ENCODE results near the gene RPUSD1.
"Not testable (repeated sequence)": the region's sequence is repeated elsewhere in the genome, so short reads cannot be mapped to it uniquely, and the experiment has no call there.

Gene RPUSD1, protein sequence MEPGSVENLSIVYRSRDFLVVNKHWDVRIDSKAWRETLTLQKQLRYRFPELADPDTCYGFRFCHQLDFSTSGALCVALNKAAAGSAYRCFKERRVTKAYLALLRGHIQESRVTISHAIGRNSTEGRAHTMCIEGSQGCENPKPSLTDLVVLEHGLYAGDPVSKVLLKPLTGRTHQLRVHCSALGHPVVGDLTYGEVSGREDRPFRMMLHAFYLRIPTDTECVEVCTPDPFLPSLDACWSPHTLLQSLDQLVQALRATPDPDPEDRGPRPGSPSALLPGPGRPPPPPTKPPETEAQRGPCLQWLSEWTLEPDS

DNA sequence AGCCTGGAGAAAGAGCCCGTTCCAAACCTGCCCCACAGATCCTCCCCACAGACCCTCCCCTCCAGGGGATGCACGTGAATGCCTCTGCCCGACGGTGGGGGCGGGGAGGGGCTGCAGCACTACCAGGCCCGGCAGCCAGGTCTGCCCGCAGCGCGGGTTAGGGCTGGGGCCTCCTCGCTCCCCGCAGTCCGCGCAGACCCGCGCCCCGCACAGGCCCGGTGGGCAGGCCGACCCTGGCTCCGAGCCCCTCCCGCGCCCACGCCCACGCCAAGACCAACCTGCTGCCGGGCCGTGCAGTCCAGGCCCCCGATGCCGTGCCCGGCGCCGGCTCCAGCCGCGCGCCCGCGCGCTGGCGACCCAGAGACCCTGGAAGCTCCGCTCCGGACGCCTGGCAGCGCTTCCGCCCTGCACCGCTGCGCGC, at the start of gene RPUSD1:
RPUSD1 (minus strand) TSS at position 404 of the 421 bp plus-strand sequence. CDS start 644 bp downstream, outside the sequence.
- no peak for DNase-seq (ENCODE audit: low spot score)

DNA sequence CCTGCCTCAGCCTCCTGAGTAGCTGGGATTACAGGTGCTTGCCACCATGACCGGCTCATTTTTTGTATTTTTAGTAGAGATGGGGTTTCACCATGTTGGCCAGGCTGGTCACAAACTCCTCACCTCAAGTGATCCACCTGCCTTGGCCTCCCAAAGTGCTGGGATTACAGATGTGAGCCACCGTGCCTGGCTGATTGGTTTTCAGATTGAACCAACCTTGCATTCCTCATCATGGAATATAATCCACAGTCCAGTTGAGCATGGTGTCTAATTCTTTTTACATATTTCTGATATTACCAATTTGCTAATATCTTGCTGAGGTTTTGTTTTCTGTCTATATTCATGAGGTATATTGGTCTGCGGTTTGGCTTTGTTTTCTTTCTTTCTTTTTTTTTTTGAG, 48.6 kb upstream of the RPUSD1 start:
- DNase-seq (ENCODE audit: low spot score), result not testable (repeated sequence)

DNA sequence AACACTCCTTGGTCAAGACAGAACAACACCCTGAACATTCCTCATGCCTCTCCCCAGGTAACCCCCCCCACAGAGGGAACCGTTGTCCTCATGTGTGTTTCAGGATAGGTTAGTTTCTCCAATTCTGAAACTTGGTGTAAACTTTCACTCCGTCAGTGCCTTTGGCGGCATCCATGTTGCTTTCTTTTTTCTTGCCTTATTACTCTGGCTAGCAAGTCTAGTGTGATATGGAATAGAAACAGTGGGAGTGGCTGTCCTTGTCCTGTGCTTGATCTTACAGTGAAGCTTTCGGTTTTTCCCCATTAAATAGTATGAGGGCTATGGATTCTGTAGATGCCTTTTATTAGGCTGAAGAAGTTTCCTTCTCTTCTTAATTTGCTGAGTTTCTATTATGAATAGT, 48.0 kb upstream of the RPUSD1 start:
- no peak for DNase-seq (ENCODE audit: low spot score)

DNA sequence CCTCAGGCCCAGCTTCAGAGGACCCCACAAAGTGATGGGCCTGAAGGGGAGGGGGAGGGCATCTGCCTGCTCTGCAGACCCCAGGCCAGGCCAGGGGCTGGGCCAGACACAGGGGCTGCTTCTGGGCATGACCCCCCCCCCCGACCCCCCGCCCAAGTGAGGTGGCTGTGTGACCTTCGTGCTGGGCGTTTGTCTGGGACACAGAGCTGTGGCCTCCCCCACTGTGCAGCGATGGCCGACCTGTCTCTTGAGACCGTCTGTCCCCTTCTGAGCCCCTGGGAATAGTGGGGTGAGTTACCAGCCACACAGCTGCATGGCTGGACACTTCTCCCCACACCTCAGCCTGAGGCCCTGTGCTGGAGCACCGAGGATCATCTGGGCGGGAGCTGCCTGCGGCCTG, 47.2 kb upstream of the RPUSD1 start:
- DNase-seq (ENCODE audit: low spot score), result no peak

DNA sequence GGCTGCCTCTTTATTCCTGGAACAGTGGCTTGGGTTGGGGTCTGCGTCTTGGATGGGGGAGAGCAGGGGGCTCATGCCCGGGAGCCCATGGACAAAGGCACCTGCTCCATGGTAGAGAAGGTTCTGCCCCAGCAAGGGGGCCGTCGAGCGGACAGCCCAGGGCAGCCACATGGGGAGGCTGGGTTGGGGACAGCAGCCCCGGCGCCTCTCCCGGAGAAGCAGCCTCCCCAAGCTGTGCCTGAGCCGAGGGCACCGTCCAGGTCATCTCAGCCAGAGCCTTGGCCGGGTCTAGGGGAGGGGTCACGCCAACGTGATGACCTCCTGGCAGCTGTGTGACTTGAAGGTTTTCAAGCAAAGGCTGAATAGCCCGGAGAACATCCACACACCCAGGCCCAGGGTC, 45.2 kb upstream of the RPUSD1 start:
- DNase-seq (ENCODE audit: low spot score), result no peak

DNA sequence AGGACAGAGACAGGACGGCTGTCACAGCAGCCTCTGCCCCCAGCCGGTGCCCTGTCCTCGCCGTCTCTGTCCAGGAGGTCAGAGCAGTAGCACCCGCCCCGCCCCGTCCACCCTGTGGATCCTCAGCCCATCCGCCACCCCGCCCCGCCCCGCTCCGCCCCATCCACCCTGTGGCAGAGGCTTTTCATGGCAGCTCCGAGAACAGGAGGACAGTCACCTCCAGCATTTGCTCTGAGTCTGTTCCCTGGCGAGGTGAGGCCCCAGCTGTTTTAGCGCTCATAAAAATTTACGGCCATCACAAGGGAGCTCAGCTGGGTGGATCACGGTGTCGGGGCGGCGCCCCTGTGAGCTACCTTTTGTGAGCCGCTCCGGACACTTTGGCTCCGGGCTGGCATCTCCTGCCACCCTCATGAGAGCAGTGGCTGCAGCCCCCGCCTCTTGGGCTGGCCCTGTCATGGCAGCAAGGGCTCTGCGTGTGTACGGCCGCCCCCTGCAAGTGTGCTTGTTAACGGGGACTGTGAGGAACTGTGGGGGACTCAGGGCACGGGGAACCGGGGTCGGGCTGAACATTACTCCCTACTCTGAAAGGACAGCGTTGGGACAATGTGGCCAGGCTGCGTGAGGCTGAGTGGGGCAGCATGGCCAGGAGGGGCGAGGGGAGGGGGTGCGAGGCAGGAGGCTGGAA, 44.6 kb upstream of the RPUSD1 start:
- no peak for DNase-seq (ENCODE audit: low spot score)

DNA sequence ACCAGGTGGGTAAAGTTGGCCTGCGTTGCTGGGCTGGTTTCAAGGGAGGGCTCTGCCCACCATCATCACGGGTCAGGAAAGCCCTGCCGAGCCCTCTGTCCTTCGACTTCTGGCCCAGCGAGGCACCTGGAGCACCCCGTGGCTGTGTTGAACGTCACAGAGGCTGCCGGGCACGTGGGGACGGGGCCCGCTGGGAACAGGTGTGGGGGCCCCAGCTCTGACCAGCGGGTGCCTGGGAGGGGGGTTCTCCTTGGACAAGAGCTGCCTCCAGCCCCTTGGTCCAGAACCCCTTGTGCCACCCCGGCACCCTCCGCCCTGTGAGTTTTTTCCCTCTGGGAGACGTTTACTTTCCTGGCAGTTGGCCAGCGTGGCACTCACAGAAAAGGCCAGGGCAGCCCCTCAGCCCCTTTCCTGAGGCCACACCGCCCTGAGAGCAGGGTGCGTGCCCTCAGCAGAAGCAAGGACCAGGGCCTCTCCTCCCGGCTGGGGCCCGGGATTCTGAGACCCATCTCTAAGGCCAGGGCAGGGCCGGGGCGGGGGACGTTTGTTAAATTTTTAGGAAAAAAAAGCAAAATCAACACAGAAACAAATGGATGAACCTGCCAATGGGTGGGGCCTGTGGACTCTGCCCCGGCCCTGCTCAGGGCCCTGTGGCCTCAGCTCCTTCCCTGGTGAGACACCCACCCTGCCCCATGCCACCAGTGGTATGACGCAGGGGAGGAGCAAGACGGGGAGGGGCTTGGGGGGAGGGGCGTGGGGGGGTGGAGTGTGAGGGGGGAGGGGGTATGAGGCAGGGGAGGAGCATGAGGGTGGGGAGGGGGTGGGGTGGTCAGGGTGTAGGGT, 43.6 kb upstream of the RPUSD1 start:
- DNase-seq (ENCODE audit: low spot score), result no peak

DNA sequence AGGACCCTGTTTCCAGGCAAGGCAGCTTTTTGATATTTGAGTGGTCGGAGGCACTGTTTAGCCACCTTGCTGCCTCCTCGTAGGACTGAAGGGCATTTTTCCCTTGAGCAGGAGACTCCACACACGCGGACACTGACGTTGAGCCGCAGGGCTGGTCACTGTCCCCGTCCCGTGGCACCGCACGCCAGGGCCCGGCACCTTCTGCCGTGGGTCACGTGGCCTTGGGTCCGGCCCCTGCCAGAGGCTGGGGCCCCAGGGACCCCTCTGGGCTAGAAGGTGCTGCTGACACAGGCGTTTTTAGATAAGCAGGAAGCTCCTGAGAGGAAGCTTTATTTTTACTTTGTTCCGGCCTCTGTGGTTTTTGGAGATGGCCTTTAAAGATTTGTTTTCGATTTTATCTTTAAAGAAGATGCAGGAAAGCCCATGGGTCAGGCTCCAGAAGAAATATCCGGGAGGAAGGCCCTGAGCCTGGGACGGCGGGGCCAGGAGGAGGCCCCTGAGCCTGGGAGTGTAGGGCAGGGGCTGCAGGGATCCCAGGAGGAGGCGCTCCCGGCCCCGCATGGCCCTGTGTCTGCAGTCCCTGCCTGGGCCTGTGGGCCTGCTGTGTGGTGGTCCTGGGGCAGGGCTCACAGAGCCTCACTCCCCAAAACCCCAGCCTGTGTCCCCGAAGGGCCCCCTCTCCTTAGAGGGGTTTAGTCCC, 42.8 kb upstream of the RPUSD1 start:
- DNase-seq (ENCODE audit: low spot score), result no peak

DNA sequence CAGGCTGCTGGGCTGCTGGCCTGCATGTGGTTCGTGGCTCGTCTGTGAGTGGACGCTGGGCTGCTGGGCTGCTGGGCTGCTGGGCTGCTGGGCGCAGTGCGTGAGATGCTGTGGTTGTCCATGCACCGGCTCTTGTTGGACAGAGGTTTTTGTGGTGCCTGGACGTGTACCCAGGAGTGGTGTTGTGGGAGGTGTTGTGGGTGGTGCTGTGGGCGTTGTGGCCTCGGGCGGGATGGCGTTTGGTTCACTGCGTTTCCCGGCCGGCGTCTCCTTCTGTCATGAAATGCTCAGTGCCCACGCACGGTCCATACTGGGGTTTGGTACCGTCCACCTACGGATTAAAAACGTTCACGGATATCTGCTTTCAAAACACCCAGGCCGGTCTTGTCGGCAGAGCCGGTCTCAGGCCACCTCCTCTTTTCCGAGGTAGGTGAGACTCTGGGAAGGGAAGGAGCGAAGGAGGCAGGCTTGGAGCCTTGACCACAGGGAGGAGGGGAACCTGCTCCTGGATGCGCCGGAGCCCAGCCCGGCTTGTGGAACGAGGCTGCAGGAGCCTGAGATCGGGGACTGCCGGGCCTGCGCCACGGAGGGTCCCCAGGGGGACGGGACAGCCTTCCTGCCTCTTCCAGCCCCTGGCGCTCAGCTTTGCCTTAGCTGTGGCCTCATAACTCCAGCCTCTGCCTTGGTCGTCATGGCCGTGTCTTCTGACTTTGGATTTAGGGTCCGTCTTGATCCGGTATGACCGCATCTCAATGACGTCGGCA, 42.1 kb upstream of the RPUSD1 start:
- no peak for DNase-seq (ENCODE audit: low spot score)

DNA sequence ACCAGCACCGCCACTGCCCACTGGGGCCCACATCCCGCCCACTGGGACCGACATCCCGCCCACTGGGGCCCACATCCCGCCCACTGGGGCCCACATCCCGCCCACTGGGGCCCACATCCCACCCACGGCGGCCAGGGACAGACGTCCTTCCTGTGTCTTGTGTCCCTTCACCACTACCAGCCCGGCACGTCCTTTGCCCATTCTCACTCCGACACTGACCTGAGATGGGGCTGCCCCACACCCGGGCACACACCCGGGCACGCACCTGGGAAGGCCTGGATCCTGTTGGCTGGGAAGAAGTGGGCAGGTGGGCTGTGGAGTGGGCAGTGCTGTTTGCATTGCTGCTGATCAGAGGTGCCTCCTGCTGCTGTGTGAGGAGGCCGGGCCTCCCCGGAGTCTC, 40.7 kb upstream of the RPUSD1 start:
- DNase-seq (ENCODE audit: low spot score), result no peak

DNA sequence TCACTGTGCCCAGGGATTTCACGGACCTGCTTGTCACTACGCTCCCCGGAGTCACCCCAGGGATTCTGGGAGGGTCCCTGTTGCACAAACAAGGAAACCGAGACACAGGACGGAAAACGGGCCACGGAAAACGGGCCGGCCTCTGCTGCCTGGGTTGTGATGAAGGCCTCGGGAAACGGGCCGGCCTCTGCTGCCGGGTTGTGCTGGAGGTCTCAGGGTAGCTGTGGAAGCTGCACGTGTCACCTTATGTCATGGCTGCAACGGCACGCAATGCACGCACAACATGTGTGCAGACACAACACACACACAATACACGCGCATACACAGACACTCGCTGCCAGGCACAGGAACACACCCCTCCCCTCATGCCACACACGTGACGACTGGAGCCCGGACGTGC, 39.3 kb upstream of the RPUSD1 start:
- no peak for DNase-seq (ENCODE audit: low spot score)

DNA sequence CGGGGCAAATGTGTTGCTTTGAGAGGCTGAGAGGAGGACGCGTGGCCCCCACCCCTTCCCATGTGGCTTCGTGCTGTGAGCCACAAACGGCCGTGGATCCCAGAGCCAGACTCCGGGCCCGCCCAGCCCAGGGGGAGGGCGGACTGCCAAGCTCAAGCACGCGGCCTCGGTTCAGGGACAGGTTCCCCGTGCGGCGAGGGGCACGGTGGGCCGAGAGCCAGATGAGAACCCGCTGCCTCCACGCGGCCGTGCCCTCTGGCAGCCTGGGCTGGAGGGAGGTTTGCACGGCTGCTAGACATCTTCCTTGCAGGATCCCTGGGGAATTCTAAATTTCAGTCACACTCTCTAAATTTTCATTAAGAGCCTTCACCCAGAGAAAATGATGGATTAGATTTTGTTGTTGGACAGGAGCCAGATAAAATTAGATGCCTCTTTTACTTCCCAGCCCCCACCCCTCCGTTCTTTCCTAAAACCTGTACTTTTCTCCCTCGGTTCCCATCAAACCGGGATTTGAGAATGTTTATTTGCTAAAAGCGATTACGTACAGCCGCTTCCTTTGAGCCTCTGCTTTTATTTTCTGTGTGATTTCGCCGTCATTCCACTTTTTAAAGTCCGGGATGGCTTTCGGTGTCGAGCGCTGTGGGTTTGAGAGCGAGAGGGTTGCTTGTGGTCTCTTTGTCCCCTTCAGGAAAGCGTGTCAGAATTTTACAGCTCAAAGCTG, 37.3 kb upstream of the RPUSD1 start:
- peak; percentile 67 for DNase-seq (ENCODE audit: low spot score)

DNA sequence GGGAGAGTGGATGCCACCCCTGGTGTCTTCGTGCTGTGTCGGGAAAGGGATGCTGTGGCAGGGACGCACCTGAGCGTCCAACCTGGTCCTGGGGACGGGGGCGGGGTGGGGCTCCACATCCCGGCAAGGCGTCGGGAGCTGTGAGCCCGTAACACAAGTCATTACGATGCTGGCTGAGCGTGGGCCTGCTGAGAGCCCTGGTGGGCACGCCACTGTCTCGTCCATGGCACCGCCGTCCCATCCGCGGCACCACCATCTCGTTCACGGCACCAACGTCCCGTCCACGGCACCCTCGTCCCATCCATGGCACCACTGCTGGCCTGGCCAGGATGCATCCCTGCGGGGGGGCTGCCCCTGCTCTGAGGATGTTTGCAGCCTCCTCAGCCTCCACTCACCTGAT, 36.4 kb upstream of the RPUSD1 start:
- no peak for DNase-seq (ENCODE audit: low spot score)

DNA sequence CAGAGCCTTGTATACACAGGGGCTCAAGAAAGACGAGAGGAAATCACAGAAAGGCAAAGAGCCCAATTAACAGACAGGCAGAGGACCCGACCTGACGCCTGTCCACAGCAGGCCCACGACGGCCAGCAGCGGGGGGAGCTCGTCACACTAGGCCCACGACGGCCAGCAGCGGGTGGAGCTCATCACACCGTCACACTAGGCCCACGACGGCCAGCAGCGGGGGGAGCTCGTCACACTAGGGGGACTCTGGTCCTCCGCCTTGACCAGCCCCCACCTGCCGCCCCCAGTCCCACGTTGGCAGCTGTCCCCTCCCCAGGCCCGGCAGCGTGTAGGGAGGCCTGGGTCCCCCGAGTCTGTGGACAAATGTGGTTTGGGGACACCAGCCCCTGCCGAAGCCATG, 36.0 kb upstream of the RPUSD1 start:
- DNase-seq (ENCODE audit: low spot score), result no peak

DNA sequence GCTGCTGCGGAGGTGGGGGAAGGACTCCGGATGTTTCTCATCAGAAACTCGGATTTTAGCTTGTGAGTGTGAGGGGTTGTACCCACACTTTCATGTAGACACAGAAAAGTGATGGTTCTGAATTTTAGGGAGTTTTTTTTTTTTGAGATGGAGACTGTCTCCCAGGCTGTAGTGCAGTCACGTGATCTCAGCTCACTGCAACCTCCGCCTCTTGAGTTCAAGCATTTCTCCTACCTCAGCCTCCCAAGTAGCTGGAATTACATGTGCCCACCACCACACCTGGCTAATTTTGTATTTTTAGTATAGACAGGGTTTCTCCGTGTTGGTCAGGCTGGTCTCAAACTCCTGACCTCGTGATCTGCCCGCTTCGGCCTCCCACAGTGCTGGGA, 34.7 kb upstream of the RPUSD1 start:
- DNase-seq (ENCODE audit: low spot score), result no peak

DNA sequence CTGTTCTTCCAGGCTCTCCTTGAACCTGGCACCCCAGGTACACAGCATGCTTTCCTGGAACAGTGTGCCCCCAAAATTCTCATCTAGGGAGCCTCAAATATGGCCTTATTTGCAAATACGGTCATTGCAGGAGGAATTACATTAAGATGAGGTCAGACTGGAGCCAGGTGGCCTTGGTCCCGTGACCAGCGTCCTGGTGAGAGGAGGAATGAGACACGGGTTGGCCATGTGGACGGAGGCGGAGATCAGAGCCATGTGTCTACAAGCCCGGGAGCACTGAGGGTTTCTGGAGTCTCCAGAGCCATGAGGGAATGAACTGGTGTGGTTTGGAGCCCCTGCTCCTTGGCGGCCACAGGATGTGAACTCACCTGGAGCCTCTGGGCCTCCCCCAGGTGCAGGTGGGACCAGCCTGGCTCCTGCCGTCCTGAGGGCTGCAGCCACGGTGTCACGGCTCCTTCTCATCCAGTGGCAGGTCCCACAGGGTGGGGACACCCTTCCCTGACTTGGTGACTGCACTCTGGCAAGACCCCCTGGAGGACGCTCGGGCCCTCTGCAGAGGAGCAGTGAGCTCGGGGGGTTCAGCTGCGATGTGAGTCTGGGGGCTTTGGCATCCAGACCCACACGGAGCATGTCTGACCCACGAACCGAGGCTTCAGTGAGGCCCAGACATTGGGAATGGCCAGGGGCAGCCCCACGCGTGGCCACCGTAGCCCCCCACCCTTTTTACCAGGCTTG, 34.2 kb upstream of the RPUSD1 start:
- no peak for DNase-seq (ENCODE audit: low spot score)

DNA sequence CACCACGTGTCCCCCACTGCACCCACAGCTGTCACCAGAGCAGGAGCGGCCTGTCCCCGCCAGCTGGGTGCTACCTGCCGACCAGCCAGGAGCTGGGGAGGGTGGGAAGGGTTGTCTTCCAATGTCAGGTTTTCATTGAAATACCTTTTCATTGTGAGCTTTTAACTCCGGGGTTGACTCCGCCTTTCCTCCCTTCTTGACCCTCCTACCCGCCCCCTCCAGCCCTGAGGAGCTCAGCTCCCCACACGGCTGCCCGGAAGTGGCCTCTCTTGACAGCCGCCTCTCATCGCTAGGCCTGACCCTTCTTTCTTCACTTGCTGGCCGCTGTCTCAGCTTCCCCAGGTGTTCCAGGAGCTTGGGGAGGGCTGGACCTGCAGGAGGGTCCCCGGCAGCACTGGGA, 33.6 kb upstream of the RPUSD1 start:
- no peak for DNase-seq (ENCODE audit: low spot score)

DNA sequence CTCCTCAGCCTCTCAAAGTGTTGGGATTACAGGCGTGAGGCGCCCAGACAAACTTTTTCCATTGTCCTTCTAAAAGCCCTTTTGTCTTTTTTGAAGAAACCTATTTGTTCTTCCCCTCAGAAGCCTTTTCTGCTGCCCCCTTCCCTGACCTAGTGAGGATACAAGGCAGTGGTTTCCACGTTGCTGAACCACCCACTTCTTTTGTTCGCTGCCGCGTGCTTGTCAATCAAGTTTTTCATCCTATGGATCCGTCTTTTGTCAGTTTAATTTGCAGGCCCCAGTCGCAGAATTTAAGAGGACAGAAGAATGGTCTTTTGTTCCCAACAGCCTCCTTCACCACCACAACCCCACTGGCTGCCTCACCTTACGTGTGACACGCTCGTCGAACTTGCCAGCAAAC, 32.6 kb upstream of the RPUSD1 start:
- DNase-seq (ENCODE audit: low spot score), result no peak

DNA sequence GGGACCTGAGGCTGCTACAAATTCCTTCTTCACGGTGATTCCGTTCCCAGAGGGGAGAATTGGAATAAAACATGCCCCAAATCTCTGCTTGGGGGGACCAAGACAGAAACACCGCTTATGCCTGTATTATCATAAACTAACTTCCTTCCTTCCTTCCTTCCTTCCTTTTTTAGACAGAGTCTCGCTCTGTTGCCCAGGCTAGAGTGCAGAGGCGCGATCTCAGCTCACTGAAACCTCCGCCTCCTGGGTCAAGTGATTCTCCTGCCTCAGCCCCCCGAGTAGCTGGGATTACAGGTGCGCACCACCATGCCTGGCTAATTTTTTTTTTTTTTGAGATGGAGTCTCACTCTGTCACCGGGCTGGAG, 31.8 kb upstream of the RPUSD1 start:
- not testable (repeated sequence) for DNase-seq (ENCODE audit: low spot score)

DNA sequence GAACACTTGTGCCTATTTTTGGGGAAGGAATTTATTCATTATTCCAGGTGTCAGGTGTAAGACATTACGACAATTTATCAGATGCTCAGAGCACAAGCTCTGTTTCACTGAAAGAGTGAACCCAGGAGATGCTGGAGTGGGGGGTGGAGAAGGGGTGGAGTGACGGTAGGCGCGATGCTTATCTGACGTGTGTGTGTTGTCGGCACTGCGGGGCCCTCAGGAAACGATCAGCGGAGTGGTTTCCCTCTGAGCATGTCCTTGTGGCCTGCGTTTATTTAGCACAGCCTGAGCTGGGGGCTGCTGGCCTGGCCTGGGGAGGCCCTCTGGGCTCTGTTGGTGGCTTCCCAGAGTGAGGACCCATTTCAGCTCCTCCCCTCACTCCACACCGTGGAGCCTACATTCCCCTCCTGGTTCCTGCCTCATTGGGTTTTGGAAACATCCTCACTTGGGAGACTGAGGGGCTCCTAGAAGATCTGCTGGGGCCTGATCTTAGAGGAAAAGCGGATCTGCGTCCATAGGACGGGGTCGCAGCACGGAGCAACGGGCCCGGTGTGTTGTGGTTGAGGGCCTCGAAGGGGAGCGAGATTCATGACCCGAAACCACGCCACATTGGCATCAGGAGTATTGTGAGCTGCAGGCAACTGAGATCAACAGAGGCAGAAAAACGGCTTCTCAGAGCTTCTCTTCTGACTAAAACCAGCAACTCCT, 31.3 kb upstream of the RPUSD1 start:
- no peak for DNase-seq (ENCODE audit: low spot score)
